ENCODE data around the gene SLC25A44. TPM values are rescaled to one million over a fixed set of nuclear protein-coding genes. Genes with fewer than 3 reads are reported as not detected.

Gene SLC25A44
- total RNA-seq, 2 donors from 2014 or later, result 15.5 to 18.5 TPM

GRCh38 chr1:156203331-156203730, 9.4 kb downstream of the SLC25A44 start:
- Histone ChIP-seq H3K36me3 (peaks cover 48% of the 10 kb centered on the region), H3K9me3 (no peaks in the 10 kb centered on the region), H3K4me3 (no peak overlapping the region), H3K27ac (peak overlapping the region in 1 of 2 donors; percentile 27), H3K4me1 (peaks cover 0 to 8% of the 10 kb centered on the region in 2 donors), H3K27me3 (no peaks in the 10 kb centered on the region)
- TF ChIP-seq CTCF (IDR thresholded peaks at IDR 0.05), result no peak
- DNase-seq (ENCODE audit: low spot score), result no peak

- DNase-seq (ENCODE audit: low spot score), result no peak
- H3K4me1 ChIP-seq, result peaks cover 0 to 8% of the 10 kb centered on the region in 2 donors
- H3K27ac ChIP-seq, result no peak overlapping the region
- no peak for TF ChIP-seq CTCF (IDR thresholded peaks at IDR 0.05)
- H3K4me3 ChIP-seq, result no peak overlapping the region
- no peaks in the 10 kb centered on the region for H3K27me3 ChIP-seq
- H3K36me3 ChIP-seq, result peaks cover 55% of the 10 kb centered on the region
- no peaks in the 10 kb centered on the region for H3K9me3 ChIP-seq
These were observed 10.8 kb downstream of the SLC25A44 start for GRCh38 chr1:156204686-156205085.

GRCh38 chr1:156211243-156211642, 17.3 kb downstream of the SLC25A44 start:
- no peak for TF ChIP-seq CTCF (IDR thresholded peaks at IDR 0.05)

GRCh38 chr1:156212130-156212529, 18.2 kb downstream of the SLC25A44 start:
- Histone ChIP-seq H3K4me3 (peak overlapping the region in 1 of 2 donors; percentile 61), H3K27me3 (no peaks in the 10 kb centered on the region), H3K9me3 (no peaks in the 10 kb centered on the region), H3K36me3 (peaks cover 29% of the 10 kb centered on the region), H3K27ac (peak overlapping the region; percentile 91 to 93), H3K4me1 (peaks cover 0 to 22% of the 10 kb centered on the region in 2 donors)
- DNase-seq (ENCODE audit: low spot score), result no peak
- no peak for TF ChIP-seq CTCF (IDR thresholded peaks at IDR 0.05)

More at GRCh38 chr1:156211243-156211642, 17.3 kb downstream of the SLC25A44 start:
- H3K27ac ChIP-seq, result no peak overlapping the region
- no peak overlapping the region for H3K4me3 ChIP-seq
- DNase-seq (ENCODE audit: low spot score), result no peak
- peaks cover 38% of the 10 kb centered on the region for H3K36me3 ChIP-seq
- H3K4me1 ChIP-seq, result peaks cover 0 to 22% of the 10 kb centered on the region in 2 donors
- H3K27me3 ChIP-seq, result no peaks in the 10 kb centered on the region
- no peaks in the 10 kb centered on the region for H3K9me3 ChIP-seq

- no peaks in the 10 kb centered on the region for H3K9me3 ChIP-seq
- H3K36me3 ChIP-seq, result peaks cover 20% of the 10 kb centered on the region
- peak; percentile 99 for DNase-seq (ENCODE audit: low spot score)
These were observed 19.1 kb downstream of the SLC25A44 start, which contains the start of gene PMF1 for GRCh38 chr1:156212833-156213643. TSS of gene PMF1 (plus strand) at chr1:156213007. CDS start at chr1:156213016, 9 bp downstream.

More at GRCh38 chr1:156212833-156213643, 19.1 kb downstream of the SLC25A44 start, which contains the start of gene PMF1:
- H3K27ac ChIP-seq, result peak within 1 kb of the TSS; percentile 91 to 93
- H3K27me3 ChIP-seq, result no peaks in the 10 kb centered on the region
- H3K4me3 ChIP-seq, result peak within 1 kb of the TSS; percentile 57 to 61
- TF ChIP-seq CTCF (IDR thresholded peaks at IDR 0.05), result peak in 1 of 2 donors; percentile 9
- H3K4me1 ChIP-seq, result peaks cover 0 to 28% of the 10 kb centered on the region in 2 donors

Data from right atrium auricular region (tissue), 2 donors.